Measurements from ENCODE around the gene TDRD9.

- TF ChIP-seq CTCF (IDR thresholded peaks at IDR 0.05; ENCODE audit: poor library complexity) (no peak), EZH2 (IDR thresholded peaks at IDR 0.05; ENCODE audit: borderline replicate concordance) (no peak)
Measured at GRCh38 chr14:103898204-103898603, 30.1 kb upstream of the TDRD9 start.

Measured in hepatocyte (in vitro differentiated cells).